ENCODE data around the gene BRWD1. TPM values are rescaled to one million over a fixed set of nuclear protein-coding genes. Genes with fewer than 3 reads are reported as not detected.

The BRWD1 gene
- total and polyA plus RNA-seq, 2 of the 8 experiments (the other 6 are each of a cell fraction or from before 2014, with no cell fraction given), result 9.3 to 45.2 TPM

GRCh38 chr21:39185157-39185556 is 128.3 kb downstream of the BRWD1 start (continued):
- TF ChIP-seq SRF (IDR thresholded peaks at IDR 0.05; ENCODE audit: low read depth, low read length), result no peak

Measured in H1 (cell line).